ENCODE measurements around the gene AGBL5. TPM values are rescaled to one million over a fixed set of nuclear protein-coding genes. Genes with fewer than 3 reads are reported as not detected.

The AGBL5 gene
- total and polyA plus RNA-seq, 2 of the 13 experiments (the other 11 are each of a cell fraction or from before 2014, with no cell fraction given), result 55.9 to 73.3 TPM

DNA sequence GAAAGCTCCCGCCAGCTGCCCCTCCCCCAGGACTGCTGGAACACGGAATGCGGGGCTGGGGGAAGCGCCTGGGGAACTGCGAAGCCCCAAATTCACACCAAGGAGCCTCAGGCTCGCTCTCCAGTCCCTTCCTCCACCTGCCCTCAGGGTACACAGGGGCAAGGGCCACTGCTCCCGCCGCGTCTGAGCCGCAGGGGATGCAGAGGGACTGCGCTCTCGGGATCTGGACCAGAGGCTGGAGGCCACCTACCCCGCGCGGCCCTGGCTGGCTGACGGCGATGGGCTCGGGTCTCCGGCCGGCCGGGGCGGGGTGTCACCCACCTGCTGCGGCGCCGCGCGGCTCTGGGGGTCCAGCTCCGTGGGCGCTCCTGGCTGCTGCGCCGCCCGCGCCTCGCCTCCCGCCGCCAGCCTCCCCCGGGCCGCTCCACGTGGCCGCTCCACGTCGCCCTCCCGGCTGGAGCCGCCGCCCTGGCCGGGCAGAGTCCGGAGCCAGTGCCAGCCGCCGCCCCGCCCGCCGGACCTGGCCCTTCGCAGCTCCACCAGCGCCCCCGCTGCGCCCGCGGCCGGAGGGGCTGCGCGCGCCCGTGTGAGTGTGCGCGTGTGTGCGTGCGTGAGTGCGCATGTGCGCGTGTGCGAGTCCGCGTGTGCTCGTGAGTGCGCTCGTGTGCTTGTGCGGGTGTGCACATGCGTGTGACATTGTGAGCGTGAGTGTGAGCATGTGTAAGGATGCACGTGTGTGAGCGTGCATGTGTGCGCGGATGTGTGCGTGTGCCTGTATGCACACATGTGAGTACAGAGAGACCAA lies 67.3 kb downstream of the AGBL5 start, which contains the start of gene CGREF1 (continued):
- TF ChIP-seq, protein P1, sequence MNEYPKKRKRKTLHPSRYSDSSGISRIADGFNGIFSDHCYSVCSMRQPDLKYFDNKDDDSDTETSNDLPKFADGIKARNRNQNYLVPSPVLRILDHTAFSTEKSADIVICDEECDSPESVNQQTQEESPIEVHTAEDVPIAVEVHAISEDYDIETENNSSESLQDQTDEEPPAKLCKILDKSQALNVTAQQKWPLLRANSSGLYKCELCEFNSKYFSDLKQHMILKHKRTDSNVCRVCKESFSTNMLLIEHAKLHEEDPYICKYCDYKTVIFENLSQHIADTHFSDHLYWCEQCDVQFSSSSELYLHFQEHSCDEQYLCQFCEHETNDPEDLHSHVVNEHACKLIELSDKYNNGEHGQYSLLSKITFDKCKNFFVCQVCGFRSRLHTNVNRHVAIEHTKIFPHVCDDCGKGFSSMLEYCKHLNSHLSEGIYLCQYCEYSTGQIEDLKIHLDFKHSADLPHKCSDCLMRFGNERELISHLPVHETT (CRISPR knock-in tag; conservative IDR thresholded peaks at IDR 0.05), result peak; percentile 48; the same call in 1 of the 2 replicates
- peak; percentile 19; the same call in 1 of the 2 replicates for TF ChIP-seq DMAP1 (CRISPR knock-in tag; IDR thresholded peaks at IDR 0.05)
- peak; percentile 70; the same call in 1 of the 2 replicates for TF ChIP-seq ZNF749 (CRISPR knock-in tag; IDR thresholded peaks at IDR 0.05; ENCODE audit: borderline replicate concordance)
- 0 out of 2 replicates have a peak, but pooled peaks have one; percentile 3 for TF ChIP-seq BCL6 (CRISPR knock-in tag; IDR thresholded peaks at IDR 0.05)
- no peak for TF ChIP-seq CEBPG (CRISPR knock-in tag; IDR thresholded peaks at IDR 0.05)
- no peak for TF ChIP-seq ARID2 (CRISPR knock-in tag; IDR thresholded peaks at IDR 0.05; ENCODE audit: borderline replicate concordance)
- TF ChIP-seq CCDC6 (CRISPR knock-in tag; IDR thresholded peaks at IDR 0.05), result no peak
- TF ChIP-seq ZNF557 (CRISPR knock-in tag; IDR thresholded peaks at IDR 0.05), result no peak
- TF ChIP-seq SNAPC2 (CRISPR knock-in tag; IDR thresholded peaks at IDR 0.05), result no peak
- TF ChIP-seq FOXM1 (CRISPR knock-in tag; IDR thresholded peaks at IDR 0.05), result peak; percentile 96; the same call in 1 of the 2 replicates
- TF ChIP-seq, protein P2, sequence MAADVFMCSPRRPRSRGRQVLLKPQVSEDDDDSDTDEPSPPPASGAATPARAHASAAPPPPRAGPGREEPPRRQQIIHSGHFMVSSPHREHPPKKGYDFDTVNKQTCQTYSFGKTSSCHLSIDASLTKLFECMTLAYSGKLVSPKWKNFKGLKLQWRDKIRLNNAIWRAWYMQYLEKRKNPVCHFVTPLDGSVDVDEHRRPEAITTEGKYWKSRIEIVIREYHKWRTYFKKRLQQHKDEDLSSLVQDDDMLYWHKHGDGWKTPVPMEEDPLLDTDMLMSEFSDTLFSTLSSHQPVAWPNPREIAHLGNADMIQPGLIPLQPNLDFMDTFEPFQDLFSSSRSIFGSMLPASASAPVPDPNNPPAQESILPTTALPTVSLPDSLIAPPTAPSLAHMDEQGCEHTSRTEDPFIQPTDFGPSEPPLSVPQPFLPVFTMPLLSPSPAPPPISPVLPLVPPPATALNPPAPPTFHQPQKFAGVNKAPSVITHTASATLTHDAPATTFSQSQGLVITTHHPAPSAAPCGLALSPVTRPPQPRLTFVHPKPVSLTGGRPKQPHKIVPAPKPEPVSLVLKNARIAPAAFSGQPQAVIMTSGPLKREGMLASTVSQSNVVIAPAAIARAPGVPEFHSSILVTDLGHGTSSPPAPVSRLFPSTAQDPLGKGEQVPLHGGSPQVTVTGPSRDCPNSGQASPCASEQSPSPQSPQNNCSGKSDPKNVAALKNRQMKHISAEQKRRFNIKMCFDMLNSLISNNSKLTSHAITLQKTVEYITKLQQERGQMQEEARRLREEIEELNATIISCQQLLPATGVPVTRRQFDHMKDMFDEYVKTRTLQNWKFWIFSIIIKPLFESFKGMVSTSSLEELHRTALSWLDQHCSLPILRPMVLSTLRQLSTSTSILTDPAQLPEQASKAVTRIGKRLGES (CRISPR knock-in tag; IDR thresholded peaks at IDR 0.05; ENCODE audit: borderline replicate concordance), result no peak
- TF ChIP-seq ZNF296 (CRISPR knock-in tag; conservative IDR thresholded peaks at IDR 0.05), result no peak
- TF ChIP-seq ZNF333 (CRISPR knock-in tag; IDR thresholded peaks at IDR 0.05; ENCODE audit: borderline replicate concordance), result peak; percentile 87; the same call in 1 of the 2 replicates
- no peak for TF ChIP-seq ATAD3A (CRISPR knock-in tag; IDR thresholded peaks at IDR 0.05)
- TF ChIP-seq IRX3 (CRISPR knock-in tag; IDR thresholded peaks at IDR 0.05; ENCODE audit: borderline replicate concordance, low read depth), result 0 out of 2 replicates have a peak, but pooled peaks have one; percentile 77
- TF ChIP-seq, protein P3, sequence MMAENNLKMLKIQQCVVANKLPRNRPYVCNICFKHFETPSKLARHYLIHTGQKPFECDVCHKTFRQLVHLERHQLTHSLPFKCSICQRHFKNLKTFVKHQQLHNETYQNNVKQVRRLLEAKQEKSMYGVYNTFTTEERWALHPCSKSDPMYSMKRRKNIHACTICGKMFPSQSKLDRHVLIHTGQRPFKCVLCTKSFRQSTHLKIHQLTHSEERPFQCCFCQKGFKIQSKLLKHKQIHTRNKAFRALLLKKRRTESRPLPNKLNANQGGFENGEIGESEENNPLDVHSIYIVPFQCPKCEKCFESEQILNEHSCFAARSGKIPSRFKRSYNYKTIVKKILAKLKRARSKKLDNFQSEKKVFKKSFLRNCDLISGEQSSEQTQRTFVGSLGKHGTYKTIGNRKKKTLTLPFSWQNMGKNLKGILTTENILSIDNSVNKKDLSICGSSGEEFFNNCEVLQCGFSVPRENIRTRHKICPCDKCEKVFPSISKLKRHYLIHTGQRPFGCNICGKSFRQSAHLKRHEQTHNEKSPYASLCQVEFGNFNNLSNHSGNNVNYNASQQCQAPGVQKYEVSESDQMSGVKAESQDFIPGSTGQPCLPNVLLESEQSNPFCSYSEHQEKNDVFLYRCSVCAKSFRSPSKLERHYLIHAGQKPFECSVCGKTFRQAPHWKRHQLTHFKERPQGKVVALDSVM (CRISPR knock-in tag; IDR thresholded peaks at IDR 0.05), result peak; percentile 47; the same call in 1 of the 2 replicates

Data from HepG2 (cell line).